Mesenchymal stem cell (in vitro differentiated cells and primary cell): ENCODE data around the gene NRIP3.
A peak's percentile ranks its signal among the peaks of the same experiment; 100 is the strongest.

Experiments used
- DNase-seq: peaks from one replicate; pipeline ENCODE4 v3.0.0-alpha.2; 2013
- H2AFZ ChIP-seq: one replicate; pipeline ENCODE4 v1.6.1; 2013; ENCODE audit warnings: low read depth, mild to moderate bottlenecking, control low read depth, inconsistent platforms, low read length, moderate library complexity
- H2AK5ac ChIP-seq: 2 replicates; pipeline ENCODE4 v1.6.1; 2013; ENCODE audit warnings: low read length, moderate library complexity, mild to moderate bottlenecking, inconsistent platforms; ENCODE audit not compliant: severe bottlenecking
- H2BK120ac ChIP-seq: one replicate; pipeline ENCODE4 v1.6.1; 2013; ENCODE audit warnings: low read depth, mild to moderate bottlenecking, inconsistent platforms, low read length, moderate library complexity
- H2BK12ac ChIP-seq, 2 experiments: one replicate each; pipeline ENCODE4 v1.6.1; 2013; ENCODE audit warnings: inconsistent platforms in 2 of 2, low read length in 2 of 2, mild to moderate bottlenecking in 2 of 2, moderate library complexity in 2 of 2, control low read depth in 1 of 2
- H2BK15ac ChIP-seq: one replicate; pipeline ENCODE4 v1.6.1; 2013; ENCODE audit warnings: mild to moderate bottlenecking, low read depth, inconsistent platforms; ENCODE audit not compliant: poor library complexity, severe bottlenecking
- H2BK5ac ChIP-seq: 2 replicates; pipeline ENCODE4 v1.6.1; 2013; ENCODE audit warnings: low read depth, mild to moderate bottlenecking, low read length, control low read depth, inconsistent platforms; ENCODE audit not compliant: poor library complexity, severe bottlenecking
- H3K14ac ChIP-seq, 2 experiments: one replicate each; pipeline ENCODE4 v1.6.1; 2013; ENCODE audit warnings: inconsistent platforms in 2 of 2, low read length in 2 of 2, control low read depth in 1 of 2, mild to moderate bottlenecking in 1 of 2, moderate library complexity in 1 of 2
- H3K18ac ChIP-seq, 2 experiments: one replicate each; pipeline ENCODE4 v1.6.1; 2013; ENCODE audit warnings: inconsistent platforms in 2 of 2, low read length in 2 of 2, control low read depth in 1 of 2, low read depth in 1 of 2, mild to moderate bottlenecking in 1 of 2
- H3K23ac ChIP-seq, 2 experiments: one replicate each; pipeline ENCODE4 v1.6.1; 2013; ENCODE audit warnings: inconsistent platforms in 2 of 2, low read length in 2 of 2, mild to moderate bottlenecking in 2 of 2, moderate library complexity in 2 of 2, control low read depth in 1 of 2
- H3K27ac ChIP-seq: 2 replicates; pipeline ENCODE4 v1.5.1; 2013; ENCODE audit warnings: mild to moderate bottlenecking, moderate library complexity, low read length, control low read depth, inconsistent platforms; ENCODE audit not compliant: poor library complexity, severe bottlenecking
- H3K27me3 ChIP-seq, 2 experiments: 2 replicates each; pipeline versions ENCODE4 v1.6.1 to v1.7.0; 2013; ENCODE audit warnings: low read length in 2 of 2, mild to moderate bottlenecking in 2 of 2, moderate library complexity in 2 of 2, control low read depth in 1 of 2, inconsistent platforms in 1 of 2; ENCODE audit not compliant: control insufficient read depth in 1 of 2, insufficient read depth in 1 of 2
- H3K36me3 ChIP-seq, 2 experiments: 2 replicates each; pipeline versions ENCODE4 v1.6.1 to v1.7.0; 2013; ENCODE audit warnings: low read length in 2 of 2, control low read depth in 1 of 2, inconsistent platforms in 1 of 2, low read depth in 1 of 2, mild to moderate bottlenecking in 1 of 2; ENCODE audit not compliant: insufficient read depth in 2 of 2, control insufficient read depth in 1 of 2
- H3K4ac ChIP-seq, 2 experiments: one replicate each; pipeline ENCODE4 v1.6.1; 2013; ENCODE audit warnings: inconsistent platforms in 2 of 2, low read length in 2 of 2, mild to moderate bottlenecking in 2 of 2, moderate library complexity in 2 of 2, control low read depth in 1 of 2, low read depth in 1 of 2
- H3K4me1 ChIP-seq: 2 replicates; pipeline ENCODE4 v1.6.1; 2013; ENCODE audit warnings: low read depth, low read length, control low read depth; ENCODE audit not compliant: control insufficient read depth, insufficient read depth
- H3K4me2 ChIP-seq: 2 replicates; pipeline ENCODE4 v1.6.1; 2013; ENCODE audit warnings: low read length, mild to moderate bottlenecking, inconsistent platforms; ENCODE audit not compliant: poor library complexity, severe bottlenecking
- H3K4me3 ChIP-seq, 2 experiments: 2 replicates each; pipeline versions ENCODE4 v1.5.1 to v1.7.0; 2013; ENCODE audit warnings: low read length in 2 of 2, mild to moderate bottlenecking in 2 of 2, control low read depth in 1 of 2, low read depth in 1 of 2; ENCODE audit not compliant: insufficient read depth in 1 of 2
- H3K79me1 ChIP-seq: replicated peaks from 2 replicates; pipeline ENCODE4 v1.6.1; 2013; ENCODE audit warnings: mild to moderate bottlenecking, control low read depth, low read length, inconsistent platforms; ENCODE audit not compliant: poor library complexity, severe bottlenecking
- H3K9ac ChIP-seq: 2 replicates; pipeline ENCODE4 v1.7.0; 2013; ENCODE audit warnings: mild to moderate bottlenecking, low read length, moderate library complexity
- H3K9me3 ChIP-seq: 2 replicates; pipeline ENCODE4 v1.7.0; 2013; ENCODE audit warnings: mild to moderate bottlenecking, low read length; ENCODE audit not compliant: control insufficient read depth
- H4K8ac ChIP-seq: one replicate; pipeline ENCODE4 v1.6.1; 2013; ENCODE audit warnings: inconsistent platforms, mild to moderate bottlenecking, low read length, moderate library complexity
- H4K91ac ChIP-seq: one replicate; pipeline ENCODE4 v1.6.1; 2013; ENCODE audit warnings: mild to moderate bottlenecking, low read length, inconsistent platforms
- WGBS: methylation state at CpG from one replicate; pipeline ENCODE4 v1.1.7; 2013; ENCODE audit warnings: mixed read lengths; 5-methylcytosine and 5-hydroxymethylcytosine counted together

NRIP3 gene

DNA sequence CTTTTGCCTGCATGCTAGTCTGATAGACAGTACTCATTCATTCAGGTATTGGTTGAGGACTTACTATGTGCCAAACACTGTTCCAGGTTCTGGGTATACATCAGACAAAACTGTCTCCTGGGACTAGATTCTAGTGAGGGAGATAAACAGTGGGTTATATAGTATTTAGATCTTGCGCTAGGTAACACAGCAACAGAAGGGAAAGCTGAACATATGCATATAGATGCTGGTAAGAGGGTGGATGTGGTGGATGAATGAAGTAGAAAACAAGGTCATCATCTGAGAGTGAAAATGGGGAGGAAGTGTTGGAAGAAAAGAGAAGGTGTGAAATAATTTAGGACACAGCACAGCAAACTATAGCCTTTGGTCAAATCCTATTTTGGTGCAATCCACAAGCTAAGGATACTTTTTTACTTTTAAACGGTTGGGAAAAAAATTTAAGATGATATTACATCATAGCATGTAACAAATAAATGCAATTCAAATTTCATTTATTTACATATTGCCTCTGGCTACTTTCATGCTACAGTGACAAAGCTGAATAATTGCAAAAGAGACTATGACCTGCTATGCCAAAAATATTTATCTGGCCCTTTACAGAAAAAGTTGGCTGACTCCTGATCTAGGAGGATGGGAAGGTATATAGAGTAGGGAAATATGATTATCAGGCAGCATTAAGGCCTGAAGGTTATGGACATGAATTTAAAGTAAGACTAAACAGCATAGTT lies 32.4 kb downstream of the NRIP3 start:
- no peak overlapping the region for H2BK12ac ChIP-seq
- no peak overlapping the region for H3K14ac ChIP-seq
- peaks cover 0 to 2% of the 10 kb centered on the region in 2 experiments for H3K36me3 ChIP-seq
- no peak overlapping the region for H3K18ac ChIP-seq
- no peak overlapping the region for H3K23ac ChIP-seq
- H3K79me1 ChIP-seq: peaks cover 2% of the 10 kb centered on the region
- no peak overlapping the region for H3K27ac ChIP-seq
- H2AFZ ChIP-seq: no peak overlapping the region
- H2AK5ac ChIP-seq: no peak overlapping the region
- H2BK15ac ChIP-seq: no peak overlapping the region
- no peak for DNase-seq
- H4K91ac ChIP-seq: no peak overlapping the region
- no peaks in the 10 kb centered on the region for H3K4me1 ChIP-seq
- no peak overlapping the region for H2BK120ac ChIP-seq
- H3K4me3 ChIP-seq: no peak overlapping the region
- no peak overlapping the region for H3K4me2 ChIP-seq
- H2BK5ac ChIP-seq: no peak overlapping the region
- no peak overlapping the region for H4K8ac ChIP-seq
- H3K9ac ChIP-seq: no peak overlapping the region
- H3K9me3 ChIP-seq: no peaks in the 10 kb centered on the region
- 89% methylated on average over 1 of the region's 2 CpGs for WGBS
- no peaks in the 10 kb centered on the region for H3K27me3 ChIP-seq
- no peak overlapping the region for H3K4ac ChIP-seq

DNA sequence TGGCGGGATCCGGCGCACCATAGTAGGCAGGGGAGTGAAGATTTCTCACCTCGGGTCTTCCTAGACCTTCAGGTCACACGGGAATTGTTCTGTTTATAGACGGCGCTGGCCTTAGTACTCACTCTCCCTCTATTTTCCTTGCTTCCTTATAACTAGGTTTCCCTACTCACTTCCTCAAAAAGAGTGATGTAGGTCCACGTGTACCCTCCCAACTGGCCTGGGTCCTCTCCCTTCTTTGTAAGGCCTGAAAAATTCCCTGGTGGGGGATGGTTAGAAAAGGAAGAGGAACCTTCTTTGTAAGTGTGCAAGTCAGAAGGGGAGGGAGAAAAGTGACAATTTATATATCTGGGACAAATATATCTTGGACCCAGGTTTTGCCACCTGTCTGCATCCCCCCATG lies 36.6 kb downstream of the NRIP3 start:
- no peak overlapping the region for H3K18ac ChIP-seq
- no peak overlapping the region for H3K4me3 ChIP-seq
- no peak overlapping the region for H3K9ac ChIP-seq

DNA sequence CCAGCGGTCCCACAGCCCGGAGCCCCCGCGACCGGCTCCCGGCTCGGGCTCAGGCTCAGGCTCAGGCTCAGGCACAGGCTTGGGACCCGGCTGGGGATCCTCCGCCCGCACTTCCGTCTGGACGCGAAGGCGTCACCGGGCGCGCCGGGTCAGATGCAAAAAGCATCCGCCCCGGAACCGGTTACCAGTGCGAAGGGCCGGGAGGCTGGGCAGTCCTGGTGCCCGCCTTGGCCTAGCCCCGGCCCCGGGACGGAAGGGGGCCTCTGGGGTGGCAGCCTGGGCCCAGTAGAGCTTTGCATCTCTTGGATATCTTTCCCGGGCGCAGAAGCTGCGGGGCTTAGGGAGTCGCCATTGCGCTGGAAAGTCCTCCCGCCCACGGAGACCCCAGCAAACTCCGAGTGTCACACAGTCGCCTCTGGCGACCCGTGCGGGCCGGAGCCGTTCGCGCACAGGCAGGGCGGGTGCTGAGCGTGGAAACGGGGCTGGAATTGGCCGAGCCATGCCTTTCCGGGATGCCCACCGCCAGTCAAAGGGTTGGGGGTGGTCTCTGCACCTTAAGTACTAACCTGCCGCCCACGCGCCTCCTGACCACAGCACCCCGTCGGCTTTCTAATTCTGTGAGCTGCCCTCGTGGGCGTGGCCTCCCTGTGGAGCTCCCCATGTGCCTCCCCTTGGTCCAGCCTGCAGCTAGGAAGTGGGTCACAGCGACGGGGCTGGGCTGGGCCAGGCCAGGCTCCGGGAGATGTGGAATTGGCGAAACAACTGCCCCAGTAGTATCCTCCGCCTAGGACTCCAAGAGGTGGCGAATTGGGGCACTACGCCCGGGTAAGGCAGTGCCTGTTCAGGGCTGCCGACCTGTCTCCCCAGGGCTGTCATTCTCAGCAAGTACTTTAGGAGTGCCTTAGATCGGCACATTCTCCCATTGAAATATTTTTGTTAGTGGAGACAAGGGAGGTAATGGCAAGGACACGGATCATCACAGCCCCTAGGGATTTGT lies 39.2 kb downstream of the NRIP3 start, which contains the start of gene TMEM9B:
TMEM9B (minus strand) TSS at position 119 of the 997 bp plus-strand sequence. CDS start 129 bp downstream, outside the sequence.
- WGBS: under 1% methylated on average over 67 of the region's 67 CpGs
- Histone ChIP-seq H3K9me3 (no peaks in the 10 kb centered on the region), H2BK12ac (peak within 1 kb of the TSS; percentile 31 to 33), H3K27ac (peak within 1 kb of the TSS; percentile 97), H3K4me3 (peak within 1 kb of the TSS; percentile 92 to 98), H3K36me3 (peaks cover 0 to 2% of the 10 kb centered on the region in 2 experiments), H3K9ac (peak within 1 kb of the TSS; percentile 98), H2BK5ac (peak within 1 kb of the TSS; percentile 79), H3K4me1 (peaks cover 6% of the 10 kb centered on the region), H2AFZ (peak within 1 kb of the TSS; percentile 91), H3K23ac (peak within 1 kb of the TSS; percentile 51 to 66), H3K4ac (peak within 1 kb of the TSS; percentile 94 to 96), H2AK5ac (no peak within 1 kb of the TSS), H3K79me1 (peaks cover 10% of the 10 kb centered on the region), H2BK120ac (peak within 1 kb of the TSS; percentile 91), H4K8ac (peak within 1 kb of the TSS; percentile 99), H2BK15ac (peak within 1 kb of the TSS; percentile 94), H3K14ac (peak within 1 kb of the TSS in 1 of 2 experiments; percentile 94), H3K18ac (peak within 1 kb of the TSS; percentile 96 to 99), H3K4me2 (peak within 1 kb of the TSS; percentile 95), H4K91ac (peak within 1 kb of the TSS; percentile 87), H3K27me3 (no peaks in the 10 kb centered on the region)
- peak; percentile 90 for DNase-seq

More for the DNA sequence above, 36.6 kb downstream of the NRIP3 start:
- Histone ChIP-seq H3K4me2 (no peak overlapping the region), H2BK120ac (no peak overlapping the region), H3K79me1 (peaks cover 10% of the 10 kb centered on the region), H3K36me3 (peaks cover 0 to 2% of the 10 kb centered on the region in 2 experiments), H2AK5ac (no peak overlapping the region), H3K14ac (no peak overlapping the region), H2AFZ (no peak overlapping the region), H3K4ac (no peak overlapping the region), H2BK12ac (no peak overlapping the region), H3K23ac (no peak overlapping the region), H3K4me1 (peaks cover 6% of the 10 kb centered on the region), H4K8ac (no peak overlapping the region), H2BK15ac (no peak overlapping the region), H3K27ac (no peak overlapping the region), H2BK5ac (no peak overlapping the region), H3K27me3 (no peaks in the 10 kb centered on the region), H4K91ac (no peak overlapping the region), H3K9me3 (no peaks in the 10 kb centered on the region)
- 90% methylated on average over 7 of the region's 8 CpGs for WGBS
- DNase-seq: no peak
